Osteoblast (primary cell): Measurements from ENCODE around the gene ELOVL5. TPM values are rescaled to one million over a fixed set of nuclear protein-coding genes. Genes with fewer than 3 reads are reported as not detected.

Experiments used
- DNase-seq: peaks from one replicate; pipeline ENCODE4 v3.0.0; 2011; ENCODE audit warnings: low spot score, mixed read lengths; ENCODE audit not compliant: insufficient read length; ENCODE audit errors: missing footprints
- H2AFZ ChIP-seq: 2 replicates; pipeline ENCODE4 v1.6.0; 2011; ENCODE audit warnings: mild to moderate bottlenecking, low read length
- H3K27ac ChIP-seq: 2 replicates; pipeline ENCODE4 v1.5.1; 2011; ENCODE audit warnings: mild to moderate bottlenecking, low read depth, low read length, moderate library complexity
- H3K27me3 ChIP-seq: 2 replicates; pipeline ENCODE4 v1.6.0; 2012; ENCODE audit warnings: mild to moderate bottlenecking, control low read depth, inconsistent platforms, low read length, moderate library complexity; ENCODE audit not compliant: insufficient read depth
- H3K36me3 ChIP-seq: 2 replicates; pipeline ENCODE4 v1.5.1; 2011; ENCODE audit warnings: mild to moderate bottlenecking, low read length, control low read depth, moderate library complexity; ENCODE audit not compliant: insufficient read depth
- H3K4me1 ChIP-seq: 2 replicates; pipeline ENCODE4 v1.5.1; 2011; ENCODE audit warnings: mild to moderate bottlenecking, low read length, control low read depth, moderate library complexity; ENCODE audit not compliant: insufficient read depth
- H3K4me2 ChIP-seq: 2 replicates; pipeline ENCODE4 v1.6.0; 2011; ENCODE audit warnings: mild to moderate bottlenecking, low read length; ENCODE audit not compliant: insufficient read depth
- H3K4me3 ChIP-seq: fragments of 200-600 bp; sonication (generic); 3 replicates; pipeline ENCODE4 v1.5.1; 2012; ENCODE audit warnings: mild to moderate bottlenecking, low read length, inconsistent platforms; ENCODE audit not compliant: insufficient read depth
- H3K79me2 ChIP-seq: 2 replicates; pipeline ENCODE4 v1.6.0; 2012; ENCODE audit warnings: mild to moderate bottlenecking, low read length, control low read depth, inconsistent platforms; ENCODE audit not compliant: insufficient read depth
- H3K9me3 ChIP-seq: 2 replicates; pipeline ENCODE4 v1.5.1; 2011; ENCODE audit warnings: low read depth, low read length, control low read depth
- H4K20me1 ChIP-seq: 2 replicates; pipeline ENCODE4 v1.6.0; 2012; ENCODE audit warnings: mild to moderate bottlenecking, low read length, control low read depth; ENCODE audit not compliant: insufficient read depth
- total RNA-seq: library from RNA; depleted of rRNA; stranded (reverse); fragments of >200 nt; gene quantifications from 2 replicates; pipeline ENCODE4 v1.2.3, GENCODE V29; 2012
- TF ChIP-seq, protein P1 (sequence below): IDR thresholded peaks from 2 replicates; pipeline ENCODE4 v1.5.1; 2011; ENCODE audit warnings: mild to moderate bottlenecking, low read depth, low read length, moderate library complexity; ENCODE audit errors: extremely low read depth

Gene ELOVL5
- total RNA-seq, 1 donor: 75.3 TPM

DNA sequence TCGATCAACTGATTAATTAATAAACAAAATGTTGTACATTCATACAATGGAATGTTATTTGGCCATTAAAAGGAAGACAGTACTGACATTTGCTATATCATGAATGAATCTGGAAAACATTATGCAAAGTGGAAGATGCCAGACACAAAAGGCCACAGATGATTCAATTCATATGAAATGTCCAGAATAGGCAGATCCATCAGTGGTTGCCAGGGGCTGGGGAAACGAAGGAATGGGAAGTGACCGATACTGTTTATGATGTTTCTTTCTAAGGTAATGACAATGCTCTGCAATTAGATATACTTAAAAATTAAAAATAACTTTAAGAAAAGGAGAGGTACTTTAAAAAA lies 37.2 kb downstream of the ELOVL5 start:
- DNase-seq: no peak
- H3K4me3 ChIP-seq: no peak overlapping the region
- peaks cover 8% of the 10 kb centered on the region for H4K20me1 ChIP-seq
- no peaks in the 10 kb centered on the region for H3K9me3 ChIP-seq
- TF ChIP-seq, protein P1, sequence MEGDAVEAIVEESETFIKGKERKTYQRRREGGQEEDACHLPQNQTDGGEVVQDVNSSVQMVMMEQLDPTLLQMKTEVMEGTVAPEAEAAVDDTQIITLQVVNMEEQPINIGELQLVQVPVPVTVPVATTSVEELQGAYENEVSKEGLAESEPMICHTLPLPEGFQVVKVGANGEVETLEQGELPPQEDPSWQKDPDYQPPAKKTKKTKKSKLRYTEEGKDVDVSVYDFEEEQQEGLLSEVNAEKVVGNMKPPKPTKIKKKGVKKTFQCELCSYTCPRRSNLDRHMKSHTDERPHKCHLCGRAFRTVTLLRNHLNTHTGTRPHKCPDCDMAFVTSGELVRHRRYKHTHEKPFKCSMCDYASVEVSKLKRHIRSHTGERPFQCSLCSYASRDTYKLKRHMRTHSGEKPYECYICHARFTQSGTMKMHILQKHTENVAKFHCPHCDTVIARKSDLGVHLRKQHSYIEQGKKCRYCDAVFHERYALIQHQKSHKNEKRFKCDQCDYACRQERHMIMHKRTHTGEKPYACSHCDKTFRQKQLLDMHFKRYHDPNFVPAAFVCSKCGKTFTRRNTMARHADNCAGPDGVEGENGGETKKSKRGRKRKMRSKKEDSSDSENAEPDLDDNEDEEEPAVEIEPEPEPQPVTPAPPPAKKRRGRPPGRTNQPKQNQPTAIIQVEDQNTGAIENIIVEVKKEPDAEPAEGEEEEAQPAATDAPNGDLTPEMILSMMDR: no peak
- no peaks in the 10 kb centered on the region for H3K36me3 ChIP-seq
- peaks cover 46% of the 10 kb centered on the region for H3K4me1 ChIP-seq
- no peak overlapping the region for H3K4me2 ChIP-seq
- H3K27me3 ChIP-seq: no peaks in the 10 kb centered on the region
- H2AFZ ChIP-seq: no peak overlapping the region
- H3K27ac ChIP-seq: no peak overlapping the region
- peaks cover 92% of the 10 kb centered on the region for H3K79me2 ChIP-seq

DNA sequence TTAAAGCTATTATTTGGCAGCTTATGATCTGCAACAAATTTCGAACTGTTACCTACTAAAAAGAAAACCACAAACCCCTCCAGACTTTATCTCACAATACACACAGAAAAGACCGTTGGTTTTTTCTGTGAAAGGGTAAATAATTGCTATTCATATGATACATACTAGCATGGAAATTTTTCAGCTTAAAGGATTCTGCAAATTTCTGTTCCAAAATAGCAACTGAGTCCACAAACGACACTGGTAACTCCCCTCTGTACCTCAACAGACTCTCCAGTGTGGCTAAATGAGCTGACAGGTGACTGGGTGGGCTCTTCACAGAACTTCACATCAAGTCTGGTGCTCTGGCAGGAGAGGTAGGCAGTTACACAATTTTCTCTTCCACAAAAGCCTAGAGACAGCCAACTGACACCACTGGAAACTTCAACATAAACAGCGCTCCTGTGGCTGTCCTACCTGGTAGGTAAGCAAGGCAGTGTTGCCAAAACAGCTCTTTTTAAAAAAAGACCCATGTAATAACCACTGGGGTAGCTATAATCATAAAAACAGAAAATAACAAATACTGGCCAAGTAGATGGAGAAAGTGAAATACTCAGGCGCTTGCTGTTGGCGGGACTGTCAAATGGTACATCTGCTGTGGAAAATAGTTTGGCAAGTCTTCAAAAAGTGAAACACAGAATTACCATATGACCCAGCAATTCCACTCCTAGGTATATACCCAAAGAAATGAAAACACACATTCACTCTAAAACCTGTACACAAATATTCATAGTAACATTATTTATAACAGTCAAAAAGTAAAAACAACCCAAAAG lies 37.8 kb downstream of the ELOVL5 start:
- peaks cover 43% of the 10 kb centered on the region for H3K4me1 ChIP-seq
- H3K9me3 ChIP-seq: no peaks in the 10 kb centered on the region
- H2AFZ ChIP-seq: no peak overlapping the region
- H3K4me3 ChIP-seq: no peak overlapping the region
- TF ChIP-seq, protein P1: no peak
- no peaks in the 10 kb centered on the region for H3K36me3 ChIP-seq
- H4K20me1 ChIP-seq: peaks cover 8% of the 10 kb centered on the region
- peaks cover 86% of the 10 kb centered on the region for H3K79me2 ChIP-seq
- no peak overlapping the region for H3K27ac ChIP-seq
- DNase-seq: no peak
- no peak overlapping the region for H3K4me2 ChIP-seq
- no peaks in the 10 kb centered on the region for H3K27me3 ChIP-seq

DNA sequence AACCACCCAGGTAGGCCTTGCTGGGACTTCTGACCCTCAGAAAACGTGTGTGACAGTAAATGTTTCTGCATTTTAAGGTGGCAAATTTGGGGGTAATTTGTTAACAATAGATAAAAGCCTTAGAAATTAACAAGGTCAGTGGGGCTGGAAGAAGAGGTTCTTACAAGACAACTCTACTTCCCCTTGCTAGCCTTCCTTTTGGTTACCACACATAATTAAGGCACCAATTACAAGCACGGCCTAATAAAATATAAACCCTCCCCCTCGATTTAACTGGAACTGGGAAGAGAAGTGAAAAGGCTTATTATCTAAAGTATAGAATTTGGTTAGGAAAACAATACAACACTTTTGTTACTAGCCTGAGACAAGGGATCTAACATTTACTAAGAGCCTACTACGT lies 38.8 kb downstream of the ELOVL5 start:
- Histone ChIP-seq H3K9me3 (no peaks in the 10 kb centered on the region), H3K79me2 (peaks cover 77% of the 10 kb centered on the region), H2AFZ (no peak overlapping the region), H3K36me3 (no peaks in the 10 kb centered on the region), H3K4me3 (no peak overlapping the region), H3K4me1 (peaks cover 33% of the 10 kb centered on the region), H3K27me3 (no peaks in the 10 kb centered on the region), H3K27ac (peak overlapping the region; percentile 27), H4K20me1 (peaks cover 7% of the 10 kb centered on the region), H3K4me2 (no peak overlapping the region)
- TF ChIP-seq, protein P1: no peak
- DNase-seq: no peak

DNA sequence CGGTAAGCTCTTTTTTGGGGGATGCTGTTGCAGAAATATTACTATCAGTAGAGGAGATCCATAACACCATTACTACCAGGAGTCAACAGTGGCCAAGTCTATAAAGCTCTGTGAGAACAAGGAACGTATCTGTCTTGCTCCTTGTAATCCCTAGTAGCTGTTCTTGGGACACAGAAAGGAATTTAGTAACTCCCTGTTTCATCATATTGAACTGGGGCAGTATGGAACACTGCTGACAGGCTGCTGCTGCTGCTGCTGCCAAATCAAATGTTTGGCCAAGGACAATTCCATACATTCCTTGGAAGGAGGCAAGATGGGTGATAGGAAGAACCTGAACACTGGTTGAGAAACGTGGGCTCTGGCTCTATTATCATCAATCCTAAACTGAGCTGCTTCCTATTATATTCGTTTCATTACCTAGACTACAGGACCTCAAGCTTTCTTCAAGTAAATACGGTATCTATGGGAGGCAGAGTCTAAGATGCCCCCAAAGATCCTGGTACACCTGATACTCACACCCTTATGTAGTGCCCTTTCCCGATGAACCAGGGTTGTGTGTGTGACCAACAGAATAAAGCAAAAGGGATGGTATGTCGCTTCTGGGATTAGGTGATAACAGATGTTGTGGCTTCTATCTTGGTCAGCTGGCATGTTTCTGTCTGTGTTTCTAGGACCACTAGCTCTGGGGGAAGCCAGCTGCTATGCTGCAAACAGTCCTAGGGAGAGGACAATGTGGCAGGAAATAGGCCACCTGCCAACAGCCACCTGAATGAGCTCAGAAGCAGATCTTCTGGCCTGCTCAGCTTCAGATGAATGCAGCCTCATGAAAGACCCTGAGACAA lies 39.5 kb downstream of the ELOVL5 start:
- peak overlapping the region; percentile 27 for H3K27ac ChIP-seq
- no peaks in the 10 kb centered on the region for H3K9me3 ChIP-seq
- peaks cover 32% of the 10 kb centered on the region for H3K4me1 ChIP-seq
- TF ChIP-seq, protein P1: no peak
- DNase-seq: peak; percentile 86
- peak overlapping the region; percentile 9 for H3K4me2 ChIP-seq
- no peak overlapping the region for H2AFZ ChIP-seq
- H3K27me3 ChIP-seq: no peaks in the 10 kb centered on the region
- H3K4me3 ChIP-seq: no peak overlapping the region
- H4K20me1 ChIP-seq: peaks cover 5% of the 10 kb centered on the region
- H3K79me2 ChIP-seq: peaks cover 71% of the 10 kb centered on the region
- H3K36me3 ChIP-seq: no peaks in the 10 kb centered on the region
